A549 (cell line): ENCODE data around the gene CEACAM16. TPM values are rescaled to one million over a fixed set of nuclear protein-coding genes. Genes with fewer than 3 reads are reported as not detected.
A peak's percentile ranks its signal among the peaks of the same experiment; 100 is the strongest.

ENCODE experiments used
- ATAC-seq, 2 experiments: fragments of 200-7000 bp in 1 of 2; fragments of >200 bp in 1 of 2; cut with Nextera tagmentation in 1 of 2; cut with Tn5 transposase in 1 of 2; 3 replicates each; pipeline versions ENCODE4 v1.8.0 to v1.9.1; 2018 to 2020; ENCODE audit warnings: mild to moderate bottlenecking in 1 of 2, moderate library complexity in 1 of 2
- CTCF ChIA-PET: fragments of 300-600 bp; sonication (Branson Sonifier 250); formaldehyde crosslinking; extraction: SDS; loops from one replicate; lab custom pipeline; 2021; ENCODE audit warnings: antibody characterized with exemption, inconsistent platforms; lab: Yijun Ruan, JAX
- POLR2A ChIA-PET: fragments of 350-600 bp; formaldehyde crosslinking; extraction: SDS; loops from one replicate; lab custom pipeline; 2021; ENCODE audit warnings: antibody characterized with exemption, inconsistent platforms; lab: Yijun Ruan, JAX
- DNase-seq, 2 experiments: peaks; one replicate each; pipeline versions ENCODE4 v3.0.0 to v3.0.0-alpha.2; 2011 to 2016; ENCODE audit warnings: low read depth in 1 of 2, low spot score in 1 of 2
- FAIRE-seq: peaks from 2 replicates; lab custom pipeline; 2011; peaks lifted over from hg19 to GRCh38; lab: Jason Lieb, UNC
- H3K27ac ChIP-seq, 2 experiments: fragments of >200 bp; sonication (Bioruptor Twin); formaldehyde crosslinking; 3 replicates each; pipeline ENCODE4 v1.5.1; 2016 to 2017
- H3K4me1 ChIP-seq: fragments of >200 bp; sonication (Bioruptor Twin); formaldehyde crosslinking; 3 replicates; pipeline ENCODE4 v1.6.1; 2016
- H3K4me2 ChIP-seq: fragments of >200 bp; sonication (Bioruptor Twin); formaldehyde crosslinking; 3 replicates; pipeline ENCODE4 v1.6.1; 2016
- H3K4me3 ChIP-seq: fragments of >200 bp; sonication (Bioruptor Twin); formaldehyde crosslinking; 3 replicates; pipeline ENCODE4 v1.5.1; 2016
- H3K9me3 ChIP-seq: fragments of >200 bp; sonication (Bioruptor Twin); formaldehyde crosslinking; 3 replicates; pipeline ENCODE4 v1.6.1; 2016
- ATOH8 ChIP-seq: fragments of 250-450 bp; sonication (Bioruptor Pico); IDR thresholded peaks from 2 replicates; pipeline ENCODE4 v1.5.0; 2020; ENCODE audit warnings: low read depth, mild to moderate bottlenecking, moderate library complexity
- BHLHE40 ChIP-seq: IDR thresholded peaks from 2 replicates; pipeline ENCODE4 v1.6.1; 2012; ENCODE audit warnings: low read depth, low read length, inconsistent platforms
- CBX8 ChIP-seq: fragments of 200-600 bp; sonication (generic); IDR thresholded peaks from 2 replicates; pipeline ENCODE4 v1.6.1; 2016
- CEBPB ChIP-seq, 2 experiments: fragments of >200 bp in 1 of 2; sonication (Bioruptor Twin) in 1 of 2; formaldehyde crosslinking in 1 of 2; IDR thresholded peaks; 2 replicates each; pipeline ENCODE4 v1.6.1; 2012 to 2016
- CHD2 ChIP-seq: fragments of 150-350 bp; IDR thresholded peaks from 2 replicates; pipeline ENCODE4 v1.6.1; 2014; ENCODE audit warnings: low read length; ENCODE audit not compliant: partially characterized antibody
- CTCF ChIP-seq: fragments of >200 bp; sonication (Bioruptor Twin); formaldehyde crosslinking; IDR thresholded peaks from 3 replicates; pipeline ENCODE4 v1.5.1; 2016
- EHMT2 ChIP-seq: fragments of 200-600 bp; sonication (generic); IDR thresholded peaks from 2 replicates; pipeline ENCODE4 v1.6.1; 2016; ENCODE audit warnings: antibody characterized with exemption, low read depth, mild to moderate bottlenecking, moderate library complexity
- FOSB ChIP-seq: fragments of 250-450 bp; sonication (Bioruptor Pico); IDR thresholded peaks from 2 replicates; pipeline ENCODE4 v1.5.0; 2020; ENCODE audit warnings: mild to moderate bottlenecking, moderate library complexity
- FOXS1 ChIP-seq: fragments of 250-450 bp; sonication (Bioruptor Pico); IDR thresholded peaks from 2 replicates; pipeline ENCODE4 v1.5.0; 2020; ENCODE audit warnings: mild to moderate bottlenecking, moderate library complexity
- HDAC2 ChIP-seq: fragments of 200-600 bp; sonication (generic); IDR thresholded peaks from 2 replicates; pipeline ENCODE4 v1.6.1; 2016
- HES2 ChIP-seq: fragments of >200 bp; sonication (Bioruptor Twin); formaldehyde crosslinking; IDR thresholded peaks from 2 replicates; pipeline ENCODE4 v1.6.1; 2016
- HEYL ChIP-seq: fragments of 250-450 bp; sonication (Bioruptor Pico); IDR thresholded peaks from 2 replicates; pipeline ENCODE4 v1.8.0; 2021; ENCODE audit warnings: mild to moderate bottlenecking, moderate library complexity
- HOXA7 ChIP-seq: fragments of 250-450 bp; sonication (Bioruptor Pico); IDR thresholded peaks from 2 replicates; pipeline ENCODE4 v1.5.0; 2020; ENCODE audit warnings: mild to moderate bottlenecking, moderate library complexity
- HOXB13 ChIP-seq: fragments of 250-450 bp; sonication (Bioruptor Pico); IDR thresholded peaks from 2 replicates; pipeline ENCODE4 v1.5.0; 2020; ENCODE audit warnings: low read depth, mild to moderate bottlenecking, moderate library complexity
- HOXB5 ChIP-seq: fragments of 250-450 bp; sonication (Bioruptor Pico); IDR thresholded peaks from 2 replicates; pipeline ENCODE4 v1.5.0; 2020; ENCODE audit warnings: mild to moderate bottlenecking, moderate library complexity
- JUN ChIP-seq, 2 experiments: fragments of >200 bp; sonication (Bioruptor Twin); formaldehyde crosslinking; IDR thresholded peaks; 2 replicates in 1 of 2; 3 replicates in 1 of 2; pipeline ENCODE4 v1.6.1; 2016 to 2017
- JUNB ChIP-seq: fragments of >200 bp; sonication (Bioruptor Twin); formaldehyde crosslinking; IDR thresholded peaks from 2 replicates; pipeline ENCODE4 v1.6.1; 2016
- MAX ChIP-seq: IDR thresholded peaks from 2 replicates; pipeline ENCODE4 v1.6.1; 2012
- MAZ ChIP-seq: fragments of 150-350 bp; IDR thresholded peaks from 2 replicates; pipeline ENCODE4 v1.6.1; 2014; ENCODE audit warnings: antibody characterized with exemption, low read depth, low read length, borderline replicate concordance
- NFE2L2 ChIP-seq: fragments of 150-350 bp; conservative IDR thresholded peaks from 2 replicates; pipeline ENCODE4 v1.6.1; 2014; ENCODE audit warnings: low read length
- PBX3 ChIP-seq: IDR thresholded peaks from 2 replicates; pipeline ENCODE4 v1.6.1; 2012
- RAD21 ChIP-seq, 2 experiments: fragments of >200 bp in 1 of 2; sonication (Bioruptor Twin) in 1 of 2; formaldehyde crosslinking in 1 of 2; IDR thresholded peaks in 1 of 2; conservative IDR thresholded peaks in 1 of 2; 2 replicates in 1 of 2; 3 replicates in 1 of 2; pipeline ENCODE4 v1.6.1; 2012 to 2018; ENCODE audit warnings: inconsistent platforms in 1 of 2
- RARB ChIP-seq: fragments of 250-450 bp; sonication (Bioruptor Pico); IDR thresholded peaks from 2 replicates; pipeline ENCODE4 v1.8.0; 2021; ENCODE audit warnings: mild to moderate bottlenecking, moderate library complexity
- RNF2 ChIP-seq: fragments of 200-600 bp; sonication (generic); IDR thresholded peaks from 2 replicates; pipeline ENCODE4 v1.6.1; 2016; ENCODE audit warnings: low read depth, mild to moderate bottlenecking, antibody characterized with exemption, moderate library complexity, borderline replicate concordance
- TP53 ChIP-seq: fragments of 250-450 bp; sonication (Bioruptor Pico); IDR thresholded peaks from 2 replicates; pipeline ENCODE4 v1.5.0; 2021; ENCODE audit warnings: mild to moderate bottlenecking, moderate library complexity
- USF2 ChIP-seq: fragments of 450-650 bp; IDR thresholded peaks from 2 replicates; pipeline ENCODE4 v1.6.1; 2014; ENCODE audit warnings: antibody characterized with exemption
- ZFP36 ChIP-seq: fragments of 450-650 bp; IDR thresholded peaks from 2 replicates; pipeline ENCODE4 v1.6.1; 2014; ENCODE audit warnings: borderline replicate concordance; ENCODE audit not compliant: partially characterized antibody
- WGBS: methylation state at CpG from one replicate; pipeline ENCODE4 v1.1.6; 2017; ENCODE audit errors: missing lambda C conversion rate; 5-methylcytosine and 5-hydroxymethylcytosine counted together
- polyA plus RNA-seq, 4 experiments: library from polyadenylated mRNA; depleted of rRNA in 3 of 4; stranded (reverse); fragments of >200 nt; fragmentation: RNase III in 1 of 4; extraction: RNeasy Plus Mini Kit Qiagen cat#74134 plus additional on column Dnase treatment in 1 of 4; gene quantifications; 2 replicates in 3 of 4; 3 replicates in 1 of 4; pipeline ENCODE4 v1.2.3, GENCODE V29; 2011 to 2017
- TF ChIP-seq, protein P1 (sequence below): fragments of 250-450 bp; sonication (Bioruptor Pico); IDR thresholded peaks from 2 replicates; pipeline ENCODE4 v1.5.0; 2021; ENCODE audit warnings: mild to moderate bottlenecking, moderate library complexity, borderline replicate concordance
- TF ChIP-seq, protein P2 (sequence below): IDR thresholded peaks from 2 replicates; pipeline ENCODE4 v1.6.1; 2012; ENCODE audit warnings: low read depth, borderline replicate concordance

The CEACAM16 gene
- polyA plus RNA-seq, 2 of the 4 experiments (the other 2 are of a cell fraction) = not detected

DNA sequence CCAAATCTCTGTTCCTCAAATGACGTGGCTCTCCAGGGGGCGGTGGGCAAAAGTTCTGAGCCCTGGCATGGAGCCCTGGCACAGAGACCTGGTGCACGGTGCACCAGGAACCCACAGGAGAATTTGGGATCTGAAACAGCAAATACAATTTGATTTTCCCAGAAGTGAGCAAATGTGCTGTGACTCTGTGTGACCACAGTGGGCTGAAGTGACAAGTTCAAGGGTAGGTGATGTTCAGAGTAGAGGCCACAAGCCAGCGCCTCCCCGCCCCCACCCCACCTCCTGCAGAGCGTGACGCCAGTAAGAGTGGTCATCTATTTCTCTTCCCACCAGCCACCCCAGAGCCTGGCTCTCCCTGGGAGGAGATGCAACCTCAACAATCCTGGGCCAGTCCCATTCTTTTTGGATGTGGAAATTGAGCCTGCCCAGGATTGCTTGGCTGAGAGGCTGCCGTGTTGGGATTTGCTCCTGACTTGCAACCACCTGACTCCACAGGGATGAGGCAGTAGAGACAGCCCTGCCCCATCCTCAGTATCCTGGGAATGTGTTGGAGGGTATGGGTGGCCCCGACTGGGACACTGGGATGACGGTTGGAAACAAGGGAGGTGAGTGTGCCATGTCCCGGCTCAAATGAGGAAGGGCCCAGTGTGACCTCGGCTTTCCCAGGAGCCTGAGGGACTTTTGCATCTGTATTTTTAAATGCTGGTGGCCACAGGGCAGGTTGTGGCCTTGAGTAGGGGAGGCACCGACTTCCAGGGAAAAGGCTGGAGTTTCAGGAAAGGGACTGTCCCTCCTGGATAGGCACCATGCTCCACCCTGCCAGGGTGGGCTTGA, 38.5 kb downstream of the CEACAM16 start (continued):
- TF ChIP-seq USF2 = peak; percentile 74
- TF ChIP-seq HOXB5 (CRISPR knock-in tag) = peak; percentile 13; the same call in 1 of the 2 replicates
- TF ChIP-seq CHD2 = peak; percentile 60
- no peak for TF ChIP-seq HDAC2
- TF ChIP-seq JUNB = peak; percentile 91
- TF ChIP-seq FOSB = no peak
- TF ChIP-seq MAX = peak; percentile 88
- TF ChIP-seq HEYL = peak; percentile 83; the same call in 1 of the 2 replicates
- TF ChIP-seq, protein P1, sequence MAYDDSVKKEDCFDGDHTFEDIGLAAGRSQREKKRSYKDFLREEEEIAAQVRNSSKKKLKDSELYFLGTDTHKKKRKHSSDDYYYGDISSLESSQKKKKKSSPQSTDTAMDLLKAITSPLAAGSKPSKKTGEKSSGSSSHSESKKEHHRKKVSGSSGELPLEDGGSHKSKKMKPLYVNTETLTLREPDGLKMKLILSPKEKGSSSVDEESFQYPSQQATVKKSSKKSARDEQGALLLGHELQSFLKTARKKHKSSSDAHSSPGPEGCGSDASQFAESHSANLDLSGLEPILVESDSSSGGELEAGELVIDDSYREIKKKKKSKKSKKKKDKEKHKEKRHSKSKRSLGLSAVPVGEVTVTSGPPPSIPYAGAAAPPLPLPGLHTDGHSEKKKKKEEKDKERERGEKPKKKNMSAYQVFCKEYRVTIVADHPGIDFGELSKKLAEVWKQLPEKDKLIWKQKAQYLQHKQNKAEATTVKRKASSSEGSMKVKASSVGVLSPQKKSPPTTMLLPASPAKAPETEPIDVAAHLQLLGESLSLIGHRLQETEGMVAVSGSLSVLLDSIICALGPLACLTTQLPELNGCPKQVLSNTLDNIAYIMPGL = no peak
- no peak for TF ChIP-seq EHMT2
- TF ChIP-seq PBX3 = peak; percentile 82; the same call in 1 of the 2 replicates
- TF ChIP-seq JUN (IDR thresholded peaks at IDR 0.05) = peak; percentile 98 to 99
- no peak for TF ChIP-seq NFE2L2
- no peak for TF ChIP-seq RNF2
- peak; percentile 46 for TF ChIP-seq ATOH8
- TF ChIP-seq, protein P2, sequence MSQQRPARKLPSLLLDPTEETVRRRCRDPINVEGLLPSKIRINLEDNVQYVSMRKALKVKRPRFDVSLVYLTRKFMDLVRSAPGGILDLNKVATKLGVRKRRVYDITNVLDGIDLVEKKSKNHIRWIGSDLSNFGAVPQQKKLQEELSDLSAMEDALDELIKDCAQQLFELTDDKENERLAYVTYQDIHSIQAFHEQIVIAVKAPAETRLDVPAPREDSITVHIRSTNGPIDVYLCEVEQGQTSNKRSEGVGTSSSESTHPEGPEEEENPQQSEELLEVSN = peak; percentile 49; the same call in 1 of the 2 replicates
- peak; percentile 17 to 58 for TF ChIP-seq RAD21 (conservative IDR thresholded peaks at IDR 0.05 in 1 of 2, IDR thresholded peaks at IDR 0.05 in 1 of 2)
- peak in 1 of 2 experiments; percentile 49; a peak in 3 of 4 replicates for TF ChIP-seq CEBPB (IDR thresholded peaks at IDR 0.05)
- TF ChIP-seq, all 56 proteins: peak for 25

- H3K9me3 ChIP-seq = no peaks in the 10 kb centered on the region
- peak overlapping the region; percentile 92 to 99 for H3K27ac ChIP-seq
- H3K4me1 ChIP-seq = peaks cover 80% of the 10 kb centered on the region
- FAIRE-seq (no peak), ATAC-seq (no peak), DNase-seq (peak in 1 of 2 experiments; percentile 57)
- 56% methylated on average over 2 of the region's 2 CpGs for WGBS
- H3K4me3 ChIP-seq = peak overlapping the region; percentile 50
- POLR2A ChIA-PET = interaction anchor here (0.7 to 2.4 kb wide), 4 partner anchors 13 to 108 kb away, joined by 3 to 27 read pairs (median 6); partner anchors contain the start of gene NECTIN2
- CTCF ChIA-PET = interaction anchor here (1.4 to 42.5 kb wide), 4 partner anchors 11 to 167 kb away, joined by 4 to 1899 read pairs (median 124); partner anchors contain the start of genes BCL3 and CBLC
- H3K4me2 ChIP-seq = peak overlapping the region; percentile 89
- TF ChIP-seq RARB (CRISPR knock-in tag) (peak; percentile 94), EHMT2 (no peak), MAZ (no peak), FOXS1 (CRISPR knock-in tag) (0 out of 2 replicates have a peak, but pooled peaks have one; percentile 6), HOXA7 (CRISPR knock-in tag) (peak; percentile 97), CBX8 (no peak), ZFP36 (peak; percentile 91), TP53 (CRISPR knock-in tag) (peak; percentile 90), HES2 (no peak), HOXB13 (CRISPR knock-in tag) (peak; percentile 59; the same call in 1 of the 2 replicates), CTCF (no peak), BHLHE40 (no peak), CEBPB (IDR thresholded peaks at IDR 0.05) (no peak), RNF2 (no peak)
Observed at GRCh38 chr19:44738136-44738535, 39.2 kb downstream of the CEACAM16 start.
